ENCODE results near the gene PPP2R2B. TPM values are rescaled to one million over a fixed set of nuclear protein-coding genes. Genes with fewer than 3 reads are reported as not detected.
A peak's percentile ranks its signal among the peaks of the same experiment; 100 is the strongest.

PPP2R2B gene
- total RNA-seq, 1 experiment from 2014 or later, result not detected

- ATAC-seq, result peak; percentile 84
- Histone ChIP-seq H3K9me2 (replicated peaks; ENCODE audit: low read length) (no peaks in the 10 kb centered on the region), H3K9ac (ENCODE audit: low read length) (no peak overlapping the region), H3K79me2 (ENCODE audit: low read length) (no peaks in the 10 kb centered on the region), H3K4me3 (ENCODE audit: low read length) (no peak overlapping the region), H4K20me1 (ENCODE audit: low read length) (no peaks in the 10 kb centered on the region), H3K36me3 (ENCODE audit: low read depth, low read length) (no peaks in the 10 kb centered on the region), H3K9me3 (ENCODE audit: low read length) (no peaks in the 10 kb centered on the region), H3F3A (ENCODE audit: low read length, unreplicated experiment) (no peaks in the 10 kb centered on the region), H3K27ac (ENCODE audit: low read length) (no peak overlapping the region), H2AFZ (ENCODE audit: low read length) (no peak overlapping the region), H3K27me3 (ENCODE audit: low read length) (no peaks in the 10 kb centered on the region), H3K4me1 (ENCODE audit: insufficient read depth, low read length) (peaks cover 8% of the 10 kb centered on the region), H3K4me2 (ENCODE audit: low read length) (no peak overlapping the region)
- CTCF ChIA-PET, result interaction anchor here (0.8 kb wide), 1 partner anchor 93 kb away, joined by 4 read pairs; the partner anchor contains the start of gene TCERG1
- POLR2A ChIA-PET (ENCODE audit: unreplicated experiment), result no interaction called here
- TF ChIP-seq EZH2phosphoT487 (IDR thresholded peaks at IDR 0.05; ENCODE audit: borderline replicate concordance, low read length), result no peak
- no peak for TF ChIP-seq EZH2 (IDR thresholded peaks at IDR 0.05; ENCODE audit: low read length, unreplicated experiment)
- no peak for TF ChIP-seq CTCF (conservative IDR thresholded peaks at IDR 0.05; ENCODE audit: low read depth, low read length)
- DNase-seq, result peak; percentile 59
- no TSS peak for BruUV-seq (replicated peaks)
- intact Hi-C loops (cut with micrococcal nuclease), result loop anchor here (5.0 kb wide), 1 partner anchor 232 kb away; no protein-coding TSS in a partner anchor
These were observed 338.6 kb downstream of the PPP2R2B start for GRCh38 chr5:146539973-146540372.

GRCh38 chr5:146538432-146538831 lies 340.1 kb downstream of the PPP2R2B start:
- Histone ChIP-seq H4K20me1 (ENCODE audit: low read length) (no peaks in the 10 kb centered on the region), H3K9me2 (replicated peaks; ENCODE audit: low read length) (no peaks in the 10 kb centered on the region), H3K27ac (ENCODE audit: low read length) (no peak overlapping the region), H3K4me2 (ENCODE audit: low read length) (no peak overlapping the region), H3K27me3 (ENCODE audit: low read length) (no peaks in the 10 kb centered on the region), H3K4me3 (ENCODE audit: low read length) (no peak overlapping the region), H3K79me2 (ENCODE audit: low read length) (no peaks in the 10 kb centered on the region), H3K9me3 (ENCODE audit: low read length) (no peaks in the 10 kb centered on the region), H3K36me3 (ENCODE audit: low read depth, low read length) (no peaks in the 10 kb centered on the region), H2AFZ (ENCODE audit: low read length) (no peak overlapping the region), H3F3A (ENCODE audit: low read length, unreplicated experiment) (no peaks in the 10 kb centered on the region), H3K9ac (ENCODE audit: low read length) (no peak overlapping the region), H3K4me1 (ENCODE audit: insufficient read depth, low read length) (peaks cover 8% of the 10 kb centered on the region)
- POLR2A ChIA-PET (ENCODE audit: unreplicated experiment), result no interaction called here
- CTCF ChIA-PET, result no interaction called here
- BruUV-seq (replicated peaks), result no TSS peak
- ATAC-seq, result no peak
- TF ChIP-seq EZH2phosphoT487 (IDR thresholded peaks at IDR 0.05; ENCODE audit: borderline replicate concordance, low read length), result no peak
- TF ChIP-seq CTCF (conservative IDR thresholded peaks at IDR 0.05; ENCODE audit: low read depth, low read length), result no peak
- no peak for TF ChIP-seq EZH2 (IDR thresholded peaks at IDR 0.05; ENCODE audit: low read length, unreplicated experiment)
- intact Hi-C loops (cut with micrococcal nuclease), result no loop called here
- DNase-seq, result no peak

GRCh38 chr5:146533882-146534281 lies 344.7 kb downstream of the PPP2R2B start:
- Histone ChIP-seq H2AFZ (ENCODE audit: low read length) (no peak overlapping the region), H3K79me2 (ENCODE audit: low read length) (no peaks in the 10 kb centered on the region), H3K9me2 (replicated peaks; ENCODE audit: low read length) (no peaks in the 10 kb centered on the region), H3K9ac (ENCODE audit: low read length) (no peak overlapping the region), H3K27me3 (ENCODE audit: low read length) (no peaks in the 10 kb centered on the region), H3K4me2 (ENCODE audit: low read length) (no peak overlapping the region), H3K4me3 (ENCODE audit: low read length) (no peak overlapping the region), H3K4me1 (ENCODE audit: insufficient read depth, low read length) (no peaks in the 10 kb centered on the region), H3K27ac (ENCODE audit: low read length) (no peak overlapping the region), H3K36me3 (ENCODE audit: low read depth, low read length) (no peaks in the 10 kb centered on the region), H4K20me1 (ENCODE audit: low read length) (no peaks in the 10 kb centered on the region), H3K9me3 (ENCODE audit: low read length) (no peaks in the 10 kb centered on the region), H3F3A (ENCODE audit: low read length, unreplicated experiment) (no peaks in the 10 kb centered on the region)
- intact Hi-C loops (cut with micrococcal nuclease), result loop anchor here (1.0 kb wide), 2 partner anchors 432 to 654 kb away; no protein-coding TSS in a partner anchor
- no peak for ATAC-seq
- DNase-seq, result no peak
- TF ChIP-seq EZH2 (IDR thresholded peaks at IDR 0.05; ENCODE audit: low read length, unreplicated experiment), result no peak
- TF ChIP-seq EZH2phosphoT487 (IDR thresholded peaks at IDR 0.05; ENCODE audit: borderline replicate concordance, low read length), result no peak
- no peak for TF ChIP-seq CTCF (conservative IDR thresholded peaks at IDR 0.05; ENCODE audit: low read depth, low read length)
- CTCF ChIA-PET, result interaction anchor here (0.6 to 0.7 kb wide), 3 partner anchors 9 to 655 kb away, joined by 4 to 12 read pairs (median 9); no protein-coding TSS in a partner anchor
- BruUV-seq (replicated peaks), result no TSS peak
- POLR2A ChIA-PET (ENCODE audit: unreplicated experiment), result no interaction called here

Measured in PC-3 (cell line).